K562 (cell line): ENCODE measurements around the gene ABCA4. TPM values are rescaled to one million over a fixed set of nuclear protein-coding genes. Genes with fewer than 3 reads are reported as not detected.

Source experiments
- ATAC-seq: fragments of 200-7000 bp; cut with Tn5 transposase; 3 replicates; pipeline ENCODE4 v1.9.1; 2020; ENCODE audit warnings: moderate library complexity
- BruUV-seq: library from RNA; stranded (reverse); fragments of 400-500 nt; replicated peaks from 2 replicates; lab custom pipeline; 2021; lab: Mats Ljungman, UMichigan
- CTCF ChIA-PET: fragments of 300-600 bp; formaldehyde crosslinking; extraction: SDS; loops from one replicate; lab custom pipeline; 2021; ENCODE audit warnings: low intra/inter-chr PET ratio; lab: Yijun Ruan, JAX
- POLR2A ChIA-PET: fragments of 300-600, 350-650 bp; sonication (Branson Sonifier 250); formaldehyde crosslinking; extraction: SDS; loops from one replicate; lab custom pipeline; 2021; ENCODE audit warnings: antibody characterized with exemption, inconsistent platforms; lab: Yijun Ruan, JAX
- DNase-seq, 4 experiments: peaks; one replicate each; pipeline versions ENCODE4 v3.0.0 to v3.0.0-alpha.2; 2011 to 2018; ENCODE audit warnings: low spot score in 3 of 4, mixed read lengths in 3 of 4; ENCODE audit errors: extremely low read depth in 1 of 4
- FAIRE-seq: peaks from 2 replicates; lab custom pipeline; 2011; peaks lifted over from hg19 to GRCh38; lab: Jason Lieb, UNC
- H2AFZ ChIP-seq: 2 replicates; pipeline ENCODE4 v1.6.0; 2011; ENCODE audit warnings: low read depth, low read length, control low read depth, inconsistent platforms
- H3K27ac ChIP-seq: fragments of 200-600 bp; 3 replicates; pipeline ENCODE4 v1.8.0; 2011; ENCODE audit warnings: low read depth, mild to moderate bottlenecking, control low read depth, inconsistent platforms, low read length, moderate library complexity, mixed read lengths; ENCODE audit errors: extremely low read depth
- H3K27me3 ChIP-seq, 2 experiments: fragments of 300-600 bp in 1 of 2; 2 replicates in 1 of 2; 3 replicates in 1 of 2; pipeline versions ENCODE4 v1.6.0 to v1.8.0; 2011; ENCODE audit warnings: inconsistent platforms in 2 of 2, low read length in 2 of 2, mild to moderate bottlenecking in 1 of 2, mixed read lengths in 1 of 2, moderate library complexity in 1 of 2; ENCODE audit not compliant: control insufficient read depth in 2 of 2, insufficient read depth in 2 of 2
- H3K36me3 ChIP-seq: fragments of 300-600 bp; 3 replicates; pipeline ENCODE4 v1.8.0; 2011; ENCODE audit warnings: mild to moderate bottlenecking, low read length, inconsistent platforms; ENCODE audit not compliant: control insufficient read depth, insufficient read depth
- H3K4me1 ChIP-seq, 2 experiments: fragments of 200-600 bp in 1 of 2; replicated peaks in 1 of 2; 2 replicates in 1 of 2; 3 replicates in 1 of 2; pipeline versions ENCODE4 v1.5.1 to v1.8.0; 2011; ENCODE audit warnings: inconsistent platforms in 2 of 2, low read length in 2 of 2, mild to moderate bottlenecking in 1 of 2, mixed read lengths in 1 of 2, moderate library complexity in 1 of 2; ENCODE audit not compliant: control insufficient read depth in 2 of 2, insufficient read depth in 2 of 2
- H3K4me2 ChIP-seq: 2 replicates; pipeline ENCODE4 v1.6.1; 2011; ENCODE audit warnings: low read length, control low read depth, inconsistent platforms, mixed read lengths; ENCODE audit not compliant: insufficient read depth
- H3K4me3 ChIP-seq: fragments of 200-600 bp; sonication (generic), shearing (Covaris generic); 2 replicates; pipeline ENCODE4 v1.5.1; 2016; ENCODE audit warnings: control low read depth, inconsistent platforms
- H3K79me2 ChIP-seq: fragments of 200-600 bp; 3 replicates; pipeline ENCODE4 v1.8.0; 2011; ENCODE audit warnings: low read length, inconsistent platforms; ENCODE audit not compliant: control insufficient read depth, insufficient read depth
- H3K9ac ChIP-seq, 2 experiments: 2 replicates each; pipeline versions ENCODE4 v1.6.0 to v1.6.1; 2011; ENCODE audit warnings: low read depth in 2 of 2, low read length in 2 of 2, control low read depth in 1 of 2, inconsistent platforms in 1 of 2, mild to moderate bottlenecking in 1 of 2, mixed read lengths in 1 of 2; ENCODE audit not compliant: insufficient read depth in 1 of 2
- H3K9me1 ChIP-seq: one replicate; pipeline ENCODE4 v1.6.0; 2011; ENCODE audit warnings: inconsistent platforms, mild to moderate bottlenecking, low read length, moderate library complexity; ENCODE audit not compliant: control insufficient read depth, insufficient read depth
- H3K9me3 ChIP-seq: replicated peaks from 2 replicates; pipeline ENCODE4 v1.5.1; 2011; ENCODE audit warnings: low read depth, low read length, inconsistent platforms; ENCODE audit not compliant: control insufficient read depth, insufficient read depth
- H4K20me1 ChIP-seq: replicated peaks from 2 replicates; pipeline ENCODE4 v1.6.1; 2011; ENCODE audit warnings: low read length, inconsistent platforms, mixed read lengths; ENCODE audit not compliant: control insufficient read depth, insufficient read depth
- CBX3 ChIP-seq, 2 experiments: IDR thresholded peaks; 1 replicate in 1 of 2; 2 replicates in 1 of 2; pipeline ENCODE4 v1.6.1; 2012; ENCODE audit warnings: inconsistent platforms in 2 of 2, low read length in 2 of 2, borderline replicate concordance in 1 of 2, control low read depth in 1 of 2
- KAT2B ChIP-seq: IDR thresholded peaks from one replicate; pipeline ENCODE4 v1.6.1; 2012; ENCODE audit warnings: low read depth, mild to moderate bottlenecking, control low read depth, inconsistent platforms, low read length, moderate library complexity
- POLR2G ChIP-seq: fragments of 200-400 bp; formaldehyde crosslinking; IDR thresholded peaks from 2 replicates; pipeline ENCODE4 v1.6.1; 2017; ENCODE audit warnings: low read depth, mild to moderate bottlenecking, antibody characterized with exemption, low read length, moderate library complexity
- TARDBP ChIP-seq: fragments of 450-650 bp; IDR thresholded peaks from 2 replicates; pipeline ENCODE4 v1.6.1; 2016
- ZBTB26 ChIP-seq: fragments of 450-650 bp; formaldehyde crosslinking; IDR thresholded peaks from 2 replicates; pipeline ENCODE4 v1.4.0; 2022; ENCODE audit warnings: missing genetic modification characterization
- ZNF79 ChIP-seq: fragments of 250-450 bp; sonication (Bioruptor Pico); IDR thresholded peaks from 2 replicates; pipeline ENCODE4 v1.4.0; 2020; ENCODE audit warnings: low read depth, mild to moderate bottlenecking, moderate library complexity
- WGBS: fragments of 100-300 bp; shearing (Covaris generic); methylation state at CpG from one replicate; pipeline ENCODE4 v1.1.6; 2016; ENCODE audit warnings: low coverage, mixed read lengths; ENCODE audit not compliant: insufficient coverage; ENCODE audit errors: missing lambda C conversion rate; 5-methylcytosine and 5-hydroxymethylcytosine counted together
- in situ Hi-C: fragments of 300-500 bp; cut with MboI; formaldehyde crosslinking; loops from 4 replicates; pipeline ENCODE4 v1.15.0; 2018; ENCODE audit warnings: inconsistent platforms, mixed read lengths
- intact Hi-C: fragments of 100-400 bp; cut with micrococcal nuclease; formaldehyde crosslinking; loops from 2 replicates; pipeline ENCODE4 v1.14.2; 2022
- polyA plus RNA-seq, 8 experiments: library from polyadenylated mRNA; depleted of rRNA in 4 of 8; stranded (reverse) in 5 of 8; unstranded in 3 of 8; fragments of >200 nt; fragmentation: Nextera tagmentation in 2 of 8; fragmentation: Illumina TruSeq in 1 of 8; extraction: Ambion mirVana in 2 of 8; extraction: Trizol in 1 of 8; gene quantifications; 2 replicates each; pipeline versions ENCODE4 v1.2.1 to v1.2.3, GENCODE V29; 2011 to 2014; ENCODE audit warnings: inconsistent platforms in 1 of 8, missing spikeins in 1 of 8
- total RNA-seq, 7 experiments: library from RNA; depleted of rRNA in 6 of 7; stranded (reverse); fragments of >200 nt in 6 of 7; fragmentation: Illumina TruSeq in 2 of 7; extraction: Trizol in 2 of 7; gene quantifications; 2 replicates each; pipeline versions ENCODE4 v1.2.1 to v1.2.3, GENCODE V29; 2011 to 2021; ENCODE audit warnings: low replicate concordance in 1 of 7

The ABCA4 gene
- total and polyA plus RNA-seq, 9 of the 15 experiments (the other 6 are each of a cell fraction or from before 2014, with no cell fraction given): 0.01 to 0.04 TPM; not detected in 7

DNA sequence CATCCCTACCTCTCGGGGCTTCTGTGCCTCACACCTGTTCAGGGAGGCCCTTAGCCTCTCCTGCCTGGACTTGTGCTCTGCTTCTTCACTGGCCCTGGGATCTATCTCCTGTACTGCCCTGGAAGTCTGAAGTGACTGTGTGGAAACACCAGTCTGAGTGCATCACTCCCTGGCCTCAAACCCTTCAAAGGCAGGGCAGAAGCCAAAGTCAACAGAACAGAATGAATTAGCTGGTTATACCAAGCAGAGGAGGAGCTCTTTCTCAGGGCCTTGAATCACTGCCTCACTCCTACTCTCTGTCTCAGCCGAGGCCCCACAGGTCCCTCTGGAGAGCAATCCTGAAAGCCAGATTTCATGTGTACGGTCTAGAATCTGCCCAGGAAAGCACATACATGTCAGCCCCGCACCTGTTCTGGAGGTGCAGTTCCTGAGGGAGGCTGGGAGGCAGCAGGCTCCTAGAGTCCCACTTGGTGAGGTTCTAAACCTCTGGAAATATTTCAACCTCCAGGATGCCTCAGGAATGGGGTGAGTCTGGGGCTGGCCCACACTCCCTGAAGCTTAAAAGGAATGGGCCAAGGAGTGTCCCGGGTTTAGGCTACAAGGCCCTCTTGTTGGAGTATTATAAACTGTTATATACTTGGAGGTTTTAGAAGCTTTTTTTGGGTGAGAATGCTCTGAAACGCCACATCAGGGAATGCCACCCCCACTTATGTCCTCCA is 98.3 kb downstream of the ABCA4 start (continued):
- TF ChIP-seq ZBTB26 (no peak), CBX3 (IDR thresholded peaks at IDR 0.05; ENCODE audit: borderline replicate concordance in 1 of 2, low read length in 2 of 2) (no peak), TARDBP (no peak)

DNA sequence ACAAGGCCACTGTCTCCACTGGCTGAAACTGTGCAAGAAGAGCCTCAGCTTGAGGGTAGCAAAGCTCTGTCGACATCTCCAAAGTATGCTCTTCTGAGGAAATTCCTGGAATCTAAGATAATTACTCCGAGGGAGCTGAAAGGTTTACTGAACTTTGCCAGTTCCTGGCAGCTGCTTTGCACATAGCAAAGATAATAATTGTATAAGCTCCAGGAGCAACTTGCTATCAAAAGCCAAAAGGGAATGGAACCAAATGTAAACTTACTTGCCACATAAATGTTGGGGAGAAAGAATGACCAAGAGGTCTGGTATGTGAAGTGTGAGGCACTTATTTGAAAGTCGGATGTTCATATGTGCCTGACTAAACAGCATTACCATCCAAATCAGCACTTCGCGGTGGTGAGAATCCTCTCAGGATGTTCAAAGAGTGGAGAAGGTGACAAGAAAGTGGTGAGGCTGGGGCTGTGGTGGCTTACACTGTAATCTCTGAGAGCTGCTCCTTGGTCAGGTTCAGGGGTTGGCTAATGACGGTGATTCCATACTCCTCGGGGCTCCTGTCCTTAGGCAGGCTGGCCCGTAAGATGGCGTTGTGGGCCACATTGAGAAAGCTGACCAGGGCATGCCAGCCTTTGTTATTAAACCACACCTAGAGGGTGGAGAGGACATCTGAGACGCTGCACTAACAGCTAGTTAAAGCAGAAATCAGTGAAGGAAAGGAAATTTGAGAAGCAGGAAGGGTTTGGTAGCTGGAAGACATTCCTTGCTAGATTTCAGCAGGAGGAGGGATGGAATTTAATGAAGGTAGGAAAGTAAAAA is 100.0 kb downstream of the ABCA4 start:
- CTCF ChIA-PET: no interaction called here

More for the DNA sequence above, 100.0 kb downstream of the ABCA4 start:
- BruUV-seq: no TSS peak
- no peaks in the 10 kb centered on the region for H4K20me1 ChIP-seq
- intact Hi-C loops: no loop called here
- POLR2A ChIA-PET: no interaction called here
- WGBS: 18% methylated on average over 10 of the region's 10 CpGs
- FAIRE-seq: peak; percentile 11
- TF ChIP-seq KAT2B (no peak), ZNF79 (CRISPR knock-in tag) (no peak), POLR2G (no peak)
- peaks cover 15 to 42% of the 10 kb centered on the region in 2 experiments for H3K27me3 ChIP-seq
- in situ Hi-C loops: no loop called here
- H3K4me2 ChIP-seq: no peak overlapping the region
- no peaks in the 10 kb centered on the region for H3K9me1 ChIP-seq
- no peak overlapping the region for H2AFZ ChIP-seq
- ATAC-seq: no peak
- no peaks in the 10 kb centered on the region for H3K79me2 ChIP-seq
- H3K4me1 ChIP-seq: peaks cover 0 to under 1% of the 10 kb centered on the region in 2 experiments; a peak in 1 of 5 replicates
- DNase-seq: no peak
- H3K27ac ChIP-seq: no peak overlapping the region
- H3K36me3 ChIP-seq: no peaks in the 10 kb centered on the region
- H3K4me3 ChIP-seq: no peak overlapping the region
- H3K9me3 ChIP-seq: no peaks in the 10 kb centered on the region
- no peak overlapping the region for H3K9ac ChIP-seq
